HepG2 (cell line): ENCODE measurements around the gene LRRC3C. TPM values are rescaled to one million over a fixed set of nuclear protein-coding genes. Genes with fewer than 3 reads are reported as not detected.

Experiments used
- CCAR2 ChIP-seq: fragments of 200-400 bp; formaldehyde crosslinking; optimal IDR thresholded peaks from 2 replicates; pipeline ENCODE3; 2018; ENCODE audit warnings: low read depth, mild to moderate bottlenecking, low read length, moderate library complexity
- MIER2 ChIP-seq: IDR thresholded peaks from 2 replicates; pipeline ENCODE4 v1.6.1; 2016; ENCODE audit warnings: missing biosample characterization, missing genetic modification reagents
- TRIM24 ChIP-seq: sonication (generic); formaldehyde crosslinking; IDR thresholded peaks from 2 replicates; pipeline ENCODE4 v1.8.0; 2022; ENCODE audit warnings: mild to moderate bottlenecking, missing genetic modification reagents
- ZNF720 ChIP-seq: sonication (generic); formaldehyde crosslinking; IDR thresholded peaks from 2 replicates; pipeline ENCODE4 v1.4.0; 2020; ENCODE audit warnings: missing genetic modification reagents
- ZNF883 ChIP-seq: sonication (generic); formaldehyde crosslinking; IDR thresholded peaks from 2 replicates; pipeline ENCODE4 v1.5.1; 2020; ENCODE audit warnings: mild to moderate bottlenecking, missing genetic modification reagents; ENCODE audit errors: not compliant biosample characterization
- ZSCAN31 ChIP-seq: sonication (generic); formaldehyde crosslinking; IDR thresholded peaks from 2 replicates; pipeline ENCODE4 v1.5.0; 2020; ENCODE audit warnings: low read depth, mild to moderate bottlenecking, missing genetic modification reagents
- ZZZ3 ChIP-seq: sonication (generic); formaldehyde crosslinking; IDR thresholded peaks from 2 replicates; pipeline ENCODE4 v1.4.0; 2020; ENCODE audit warnings: missing genetic modification reagents, mild to moderate bottlenecking, borderline replicate concordance
- polyA plus RNA-seq, 8 experiments: library from polyadenylated mRNA; depleted of rRNA in 3 of 8; stranded (reverse) in 7 of 8; unstranded in 1 of 8; fragments of >200 nt; fragmentation: Illumina TruSeq in 4 of 8; extraction: Trizol in 4 of 8; gene quantifications; 2 replicates each; pipeline versions ENCODE4 v1.2.1 to v1.2.3, GENCODE V29; 2011 to 2016; ENCODE audit warnings: low read depth in 4 of 8, missing spikeins in 1 of 8, mixed read lengths in 1 of 8; ENCODE audit not compliant: insufficient read depth in 1 of 8
- total RNA-seq, 5 experiments: library from RNA; depleted of rRNA; stranded (reverse); fragments of >200 nt; fragmentation: Illumina TruSeq; extraction: Trizol; gene quantifications; 2 replicates each; pipeline ENCODE4 v1.2.3, GENCODE V29; 2016; ENCODE audit warnings: low read depth in 1 of 5
- TF ChIP-seq, protein P1 (sequence below): sonication (generic); formaldehyde crosslinking; IDR thresholded peaks from one replicate; pipeline ENCODE4 v1.5.1; 2020; ENCODE audit warnings: mild to moderate bottlenecking, missing genetic modification reagents; ENCODE audit errors: not compliant biosample characterization
- TF ChIP-seq, protein P2 (sequence below): sonication (generic); formaldehyde crosslinking; IDR thresholded peaks from 2 replicates; pipeline ENCODE4 v1.4.0; 2020; ENCODE audit warnings: mild to moderate bottlenecking, missing genetic modification reagents
- TF ChIP-seq, protein P3 (sequence below): sonication (generic); formaldehyde crosslinking; IDR thresholded peaks from 2 replicates; pipeline ENCODE4 v1.5.1; 2020; ENCODE audit warnings: mild to moderate bottlenecking, missing genetic modification reagents, moderate library complexity

LRRC3C gene
- total and polyA plus RNA-seq, 2 of the 13 experiments (the other 11 are each of a cell fraction or from before 2014, with no cell fraction given), result 0.17 TPM; not detected in 1

DNA sequence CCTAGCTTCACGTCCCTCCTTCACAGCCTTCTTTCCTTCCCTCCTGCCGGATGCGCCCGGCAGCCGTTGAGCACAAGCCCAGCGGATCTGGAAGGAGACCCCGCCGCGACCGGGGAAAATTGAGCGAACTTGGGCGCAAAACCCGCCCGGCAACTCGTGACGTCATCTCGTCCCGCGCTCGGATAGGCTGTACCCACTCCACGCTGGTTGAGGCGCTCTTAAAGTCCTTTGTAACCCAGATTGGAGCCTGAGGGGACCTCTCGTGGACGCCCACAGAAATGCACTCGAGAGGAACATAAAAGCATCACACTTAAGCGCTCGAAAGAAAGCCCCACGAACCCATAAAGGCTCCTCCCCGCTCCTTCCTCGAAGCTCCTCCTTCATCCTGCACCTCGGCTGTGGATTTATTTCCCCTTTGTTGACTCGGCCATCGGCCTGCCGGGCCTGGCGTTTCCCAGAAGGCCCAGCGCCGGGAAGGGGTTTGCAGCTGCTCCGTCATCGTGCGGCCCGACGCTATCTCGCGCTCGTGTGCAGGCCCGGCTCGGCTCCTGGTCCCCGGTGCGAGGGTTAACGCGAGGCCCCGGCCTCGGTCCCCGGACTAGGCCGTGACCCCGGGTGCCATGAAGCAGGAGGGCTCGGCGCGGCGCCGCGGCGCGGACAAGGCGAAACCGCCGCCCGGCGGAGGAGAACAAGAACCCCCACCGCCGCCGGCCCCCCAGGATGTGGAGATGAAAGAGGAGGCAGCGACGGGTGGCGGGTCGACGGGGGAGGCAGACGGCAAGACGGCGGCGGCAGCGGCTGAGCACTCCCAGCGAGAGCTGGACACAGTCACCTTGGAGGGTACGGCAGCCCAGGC lies 53.0 kb downstream of the LRRC3C start, which contains the start of gene PSMD3 (continued):
- TF ChIP-seq, protein P1, sequence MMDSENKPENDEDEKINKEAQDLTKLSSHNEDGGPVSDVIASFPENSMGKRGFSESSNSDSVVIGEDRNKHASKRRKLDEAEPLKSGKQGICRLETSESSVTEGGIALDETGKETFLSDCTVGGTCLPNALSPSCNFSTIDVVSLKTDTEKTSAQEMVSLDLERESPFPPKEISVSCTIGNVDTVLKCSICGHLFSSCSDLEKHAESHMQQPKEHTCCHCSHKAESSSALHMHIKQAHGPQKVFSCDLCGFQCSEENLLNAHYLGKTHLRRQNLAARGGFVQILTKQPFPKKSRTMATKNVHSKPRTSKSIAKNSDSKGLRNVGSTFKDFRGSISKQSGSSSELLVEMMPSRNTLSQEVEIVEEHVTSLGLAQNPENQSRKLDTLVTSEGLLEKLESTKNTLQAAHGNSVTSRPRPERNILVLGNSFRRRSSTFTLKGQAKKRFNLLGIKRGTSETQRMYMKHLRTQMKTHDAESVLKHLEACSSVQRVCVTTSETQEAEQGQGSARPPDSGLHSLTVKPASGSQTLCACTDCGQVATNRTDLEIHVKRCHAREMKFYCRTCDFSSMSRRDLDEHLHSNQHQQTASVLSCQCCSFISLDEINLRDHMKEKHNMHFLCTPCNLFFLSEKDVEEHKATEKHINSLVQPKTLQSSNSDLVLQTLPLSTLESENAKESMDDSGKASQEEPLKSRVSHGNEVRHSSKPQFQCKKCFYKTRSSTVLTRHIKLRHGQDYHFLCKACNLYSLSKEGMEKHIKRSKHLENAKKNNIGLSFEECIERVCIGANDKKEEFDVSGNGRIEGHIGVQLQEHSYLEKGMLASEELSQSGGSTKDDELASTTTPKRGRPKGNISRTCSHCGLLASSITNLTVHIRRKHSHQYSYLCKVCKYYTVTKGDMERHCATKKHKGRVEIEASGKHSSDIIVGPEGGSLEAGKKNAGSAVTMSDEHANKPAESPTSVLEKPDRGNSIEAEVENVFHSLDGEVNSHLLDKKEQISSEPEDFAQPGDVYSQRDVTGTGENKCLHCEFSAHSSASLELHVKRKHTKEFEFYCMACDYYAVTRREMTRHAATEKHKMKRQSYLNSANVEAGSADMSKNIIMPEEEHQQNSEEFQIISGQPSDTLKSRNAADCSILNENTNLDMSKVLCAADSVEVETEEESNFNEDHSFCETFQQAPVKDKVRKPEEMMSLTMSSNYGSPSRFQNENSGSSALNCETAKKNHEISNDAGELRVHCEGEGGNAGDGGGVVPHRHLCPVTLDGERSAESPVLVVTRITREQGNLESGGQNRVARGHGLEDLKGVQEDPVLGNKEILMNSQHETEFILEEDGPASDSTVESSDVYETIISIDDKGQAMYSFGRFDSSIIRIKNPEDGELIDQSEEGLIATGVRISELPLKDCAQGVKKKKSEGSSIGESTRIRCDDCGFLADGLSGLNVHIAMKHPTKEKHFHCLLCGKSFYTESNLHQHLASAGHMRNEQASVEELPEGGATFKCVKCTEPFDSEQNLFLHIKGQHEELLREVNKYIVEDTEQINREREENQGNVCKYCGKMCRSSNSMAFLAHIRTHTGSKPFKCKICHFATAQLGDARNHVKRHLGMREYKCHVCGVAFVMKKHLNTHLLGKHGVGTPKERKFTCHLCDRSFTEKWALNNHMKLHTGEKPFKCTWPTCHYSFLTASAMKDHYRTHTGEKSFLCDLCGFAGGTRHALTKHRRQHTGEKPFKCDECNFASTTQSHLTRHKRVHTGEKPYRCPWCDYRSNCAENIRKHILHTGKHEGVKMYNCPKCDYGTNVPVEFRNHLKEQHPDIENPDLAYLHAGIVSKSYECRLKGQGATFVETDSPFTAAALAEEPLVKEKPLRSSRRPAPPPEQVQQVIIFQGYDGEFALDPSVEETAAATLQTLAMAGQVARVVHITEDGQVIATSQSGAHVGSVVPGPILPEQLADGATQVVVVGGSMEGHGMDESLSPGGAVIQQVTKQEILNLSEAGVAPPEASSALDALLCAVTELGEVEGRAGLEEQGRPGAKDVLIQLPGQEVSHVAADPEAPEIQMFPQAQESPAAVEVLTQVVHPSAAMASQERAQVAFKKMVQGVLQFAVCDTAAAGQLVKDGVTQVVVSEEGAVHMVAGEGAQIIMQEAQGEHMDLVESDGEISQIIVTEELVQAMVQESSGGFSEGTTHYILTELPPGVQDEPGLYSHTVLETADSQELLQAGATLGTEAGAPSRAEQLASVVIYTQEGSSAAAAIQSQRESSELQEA (CRISPR knock-in tag), result peak; percentile 94
- TF ChIP-seq CCAR2, result peak; percentile 98
- peak; percentile 96 for TF ChIP-seq ZZZ3
- TF ChIP-seq ZSCAN31 (CRISPR knock-in tag), result peak; percentile 96
- 0 out of 2 replicates have a peak, but pooled peaks have one; percentile 51 for TF ChIP-seq ZNF720 (CRISPR knock-in tag)
- TF ChIP-seq, protein P2, sequence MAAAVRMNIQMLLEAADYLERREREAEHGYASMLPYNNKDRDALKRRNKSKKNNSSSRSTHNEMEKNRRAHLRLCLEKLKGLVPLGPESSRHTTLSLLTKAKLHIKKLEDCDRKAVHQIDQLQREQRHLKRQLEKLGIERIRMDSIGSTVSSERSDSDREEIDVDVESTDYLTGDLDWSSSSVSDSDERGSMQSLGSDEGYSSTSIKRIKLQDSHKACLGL (CRISPR knock-in tag), result peak; percentile 99
- TF ChIP-seq TRIM24, result no peak
- TF ChIP-seq, protein P3, sequence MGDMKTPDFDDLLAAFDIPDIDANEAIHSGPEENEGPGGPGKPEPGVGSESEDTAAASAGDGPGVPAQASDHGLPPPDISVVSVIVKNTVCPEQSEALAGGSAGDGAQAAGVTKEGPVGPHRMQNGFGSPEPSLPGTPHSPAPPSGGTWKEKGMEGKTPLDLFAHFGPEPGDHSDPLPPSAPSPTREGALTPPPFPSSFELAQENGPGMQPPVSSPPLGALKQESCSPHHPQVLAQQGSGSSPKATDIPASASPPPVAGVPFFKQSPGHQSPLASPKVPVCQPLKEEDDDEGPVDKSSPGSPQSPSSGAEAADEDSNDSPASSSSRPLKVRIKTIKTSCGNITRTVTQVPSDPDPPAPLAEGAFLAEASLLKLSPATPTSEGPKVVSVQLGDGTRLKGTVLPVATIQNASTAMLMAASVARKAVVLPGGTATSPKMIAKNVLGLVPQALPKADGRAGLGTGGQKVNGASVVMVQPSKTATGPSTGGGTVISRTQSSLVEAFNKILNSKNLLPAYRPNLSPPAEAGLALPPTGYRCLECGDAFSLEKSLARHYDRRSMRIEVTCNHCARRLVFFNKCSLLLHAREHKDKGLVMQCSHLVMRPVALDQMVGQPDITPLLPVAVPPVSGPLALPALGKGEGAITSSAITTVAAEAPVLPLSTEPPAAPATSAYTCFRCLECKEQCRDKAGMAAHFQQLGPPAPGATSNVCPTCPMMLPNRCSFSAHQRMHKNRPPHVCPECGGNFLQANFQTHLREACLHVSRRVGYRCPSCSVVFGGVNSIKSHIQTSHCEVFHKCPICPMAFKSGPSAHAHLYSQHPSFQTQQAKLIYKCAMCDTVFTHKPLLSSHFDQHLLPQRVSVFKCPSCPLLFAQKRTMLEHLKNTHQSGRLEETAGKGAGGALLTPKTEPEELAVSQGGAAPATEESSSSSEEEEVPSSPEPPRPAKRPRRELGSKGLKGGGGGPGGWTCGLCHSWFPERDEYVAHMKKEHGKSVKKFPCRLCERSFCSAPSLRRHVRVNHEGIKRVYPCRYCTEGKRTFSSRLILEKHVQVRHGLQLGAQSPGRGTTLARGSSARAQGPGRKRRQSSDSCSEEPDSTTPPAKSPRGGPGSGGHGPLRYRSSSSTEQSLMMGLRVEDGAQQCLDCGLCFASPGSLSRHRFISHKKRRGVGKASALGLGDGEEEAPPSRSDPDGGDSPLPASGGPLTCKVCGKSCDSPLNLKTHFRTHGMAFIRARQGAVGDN (CRISPR knock-in tag), result peak; percentile 99
- peak; percentile 72; the same call in 1 of the 2 replicates for TF ChIP-seq MIER2 (CRISPR knock-in tag)
- peak; percentile 95 for TF ChIP-seq ZNF883 (CRISPR knock-in tag)
